Ramos (cell line): ENCODE measurements around the gene SP2.

Experiments used
- in situ Hi-C: fragments of 300-500 bp; cut with MboI; formaldehyde crosslinking; loops from one replicate; pipeline ENCODE4 v1.14.3; 2022; ENCODE audit warnings: low sequenced_read_pairs; ENCODE audit not compliant: unreplicated experiment

Gene SP2

GRCh38 chr17:47966079-47966519, 70.1 kb downstream of the SP2 start:
- in situ Hi-C loops = no loop called here

- in situ Hi-C loops = no loop called here
These were observed 71.7 kb downstream of the SP2 start for GRCh38 chr17:47967607-47968252.

GRCh38 chr17:47968836-47969235, 72.8 kb downstream of the SP2 start:
- in situ Hi-C loops = no loop called here

GRCh38 chr17:47969930-47970724, 74.1 kb downstream of the SP2 start:
- in situ Hi-C loops = no loop called here

- in situ Hi-C loops = no loop called here
These were observed 74.9 kb downstream of the SP2 start, which contains the start of gene CDK5RAP3 for GRCh38 chr17:47970725-47971499. Gene CDK5RAP3 (plus strand): TSS chr17:47971113. CDS start chr17:47971147, 34 bp downstream.

- in situ Hi-C loops = no loop called here
These were observed 77.5 kb downstream of the SP2 start for GRCh38 chr17:47973541-47973940.

- in situ Hi-C loops = no loop called here
These were observed 79.3 kb downstream of the SP2 start for GRCh38 chr17:47975189-47975822.

GRCh38 chr17:47975823-47976205, 79.8 kb downstream of the SP2 start:
- in situ Hi-C loops = no loop called here

GRCh38 chr17:47978324-47978723, 82.3 kb downstream of the SP2 start:
- in situ Hi-C loops = no loop called here
